SH-SY5Y (cell line): ENCODE results near the gene GJB4.

ENCODE experiments used
- GATA2 ChIP-seq: IDR thresholded peaks from 2 replicates; pipeline ENCODE4 v1.6.1; 2011; ENCODE audit warnings: mild to moderate bottlenecking, low read depth, low read length
- GATA3 ChIP-seq: IDR thresholded peaks from 2 replicates; pipeline ENCODE4 v1.6.1; 2011; ENCODE audit warnings: low read depth, mild to moderate bottlenecking, low read length, moderate library complexity

GRCh38 chr1:34771573-34772371 lies 12.2 kb downstream of the GJB4 start:
- TF ChIP-seq GATA2 (no peak), GATA3 (no peak)
